Osteoblast (primary cell): ENCODE measurements around the gene ARRDC4. TPM values are rescaled to one million over a fixed set of nuclear protein-coding genes. Genes with fewer than 3 reads are reported as not detected.

ENCODE experiments used
- DNase-seq: peaks from one replicate; pipeline ENCODE4 v3.0.0; 2011; ENCODE audit warnings: low spot score, mixed read lengths; ENCODE audit not compliant: insufficient read length; ENCODE audit errors: missing footprints
- H2AFZ ChIP-seq: 2 replicates; pipeline ENCODE4 v1.6.0; 2011; ENCODE audit warnings: mild to moderate bottlenecking, low read length
- H3K27ac ChIP-seq: 2 replicates; pipeline ENCODE4 v1.5.1; 2011; ENCODE audit warnings: mild to moderate bottlenecking, low read depth, low read length, moderate library complexity
- H3K27me3 ChIP-seq: 2 replicates; pipeline ENCODE4 v1.6.0; 2012; ENCODE audit warnings: mild to moderate bottlenecking, control low read depth, inconsistent platforms, low read length, moderate library complexity; ENCODE audit not compliant: insufficient read depth
- H3K36me3 ChIP-seq: 2 replicates; pipeline ENCODE4 v1.5.1; 2011; ENCODE audit warnings: mild to moderate bottlenecking, low read length, control low read depth, moderate library complexity; ENCODE audit not compliant: insufficient read depth
- H3K4me1 ChIP-seq: 2 replicates; pipeline ENCODE4 v1.5.1; 2011; ENCODE audit warnings: mild to moderate bottlenecking, low read length, control low read depth, moderate library complexity; ENCODE audit not compliant: insufficient read depth
- H3K4me2 ChIP-seq: 2 replicates; pipeline ENCODE4 v1.6.0; 2011; ENCODE audit warnings: mild to moderate bottlenecking, low read length; ENCODE audit not compliant: insufficient read depth
- H3K4me3 ChIP-seq: fragments of 200-600 bp; sonication (generic); 3 replicates; pipeline ENCODE4 v1.5.1; 2012; ENCODE audit warnings: mild to moderate bottlenecking, low read length, inconsistent platforms; ENCODE audit not compliant: insufficient read depth
- H3K79me2 ChIP-seq: 2 replicates; pipeline ENCODE4 v1.6.0; 2012; ENCODE audit warnings: mild to moderate bottlenecking, low read length, control low read depth, inconsistent platforms; ENCODE audit not compliant: insufficient read depth
- H3K9me3 ChIP-seq: 2 replicates; pipeline ENCODE4 v1.5.1; 2011; ENCODE audit warnings: low read depth, low read length, control low read depth
- H4K20me1 ChIP-seq: 2 replicates; pipeline ENCODE4 v1.6.0; 2012; ENCODE audit warnings: mild to moderate bottlenecking, low read length, control low read depth; ENCODE audit not compliant: insufficient read depth
- total RNA-seq: library from RNA; depleted of rRNA; stranded (reverse); fragments of >200 nt; gene quantifications from 2 replicates; pipeline ENCODE4 v1.2.3, GENCODE V29; 2012
- TF ChIP-seq, protein P1 (sequence below): IDR thresholded peaks from 2 replicates; pipeline ENCODE4 v1.5.1; 2011; ENCODE audit warnings: mild to moderate bottlenecking, low read depth, low read length, moderate library complexity; ENCODE audit errors: extremely low read depth

Gene ARRDC4
- total RNA-seq, 1 donor = 17.0 TPM

DNA sequence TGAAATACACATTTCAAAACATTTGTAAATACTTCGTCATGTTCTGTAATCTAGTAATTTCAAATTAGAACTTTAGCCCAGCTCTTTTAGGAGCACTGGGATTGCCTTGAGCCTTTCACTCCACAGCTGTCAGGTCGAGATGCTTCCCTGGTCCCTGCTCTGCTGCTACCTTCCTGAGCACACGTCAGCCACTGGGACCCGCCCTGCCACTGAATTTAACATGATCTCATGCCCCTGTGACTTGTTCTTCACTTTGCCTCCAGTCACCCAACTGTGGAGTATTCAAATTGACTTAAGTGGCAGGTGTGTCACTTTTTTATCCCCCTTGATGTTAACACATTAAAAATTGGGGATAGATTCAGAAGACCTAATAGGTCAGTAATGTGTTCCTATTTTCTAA is 3.3 kb downstream of the ARRDC4 start:
- H3K27me3 ChIP-seq = no peaks in the 10 kb centered on the region
- peaks cover 8% of the 10 kb centered on the region for H3K36me3 ChIP-seq
- peaks cover 30% of the 10 kb centered on the region for H4K20me1 ChIP-seq
- peaks cover 54% of the 10 kb centered on the region for H3K79me2 ChIP-seq
- H3K4me2 ChIP-seq = no peak overlapping the region
- H3K4me3 ChIP-seq = no peak overlapping the region
- no peak for DNase-seq
- TF ChIP-seq, protein P1, sequence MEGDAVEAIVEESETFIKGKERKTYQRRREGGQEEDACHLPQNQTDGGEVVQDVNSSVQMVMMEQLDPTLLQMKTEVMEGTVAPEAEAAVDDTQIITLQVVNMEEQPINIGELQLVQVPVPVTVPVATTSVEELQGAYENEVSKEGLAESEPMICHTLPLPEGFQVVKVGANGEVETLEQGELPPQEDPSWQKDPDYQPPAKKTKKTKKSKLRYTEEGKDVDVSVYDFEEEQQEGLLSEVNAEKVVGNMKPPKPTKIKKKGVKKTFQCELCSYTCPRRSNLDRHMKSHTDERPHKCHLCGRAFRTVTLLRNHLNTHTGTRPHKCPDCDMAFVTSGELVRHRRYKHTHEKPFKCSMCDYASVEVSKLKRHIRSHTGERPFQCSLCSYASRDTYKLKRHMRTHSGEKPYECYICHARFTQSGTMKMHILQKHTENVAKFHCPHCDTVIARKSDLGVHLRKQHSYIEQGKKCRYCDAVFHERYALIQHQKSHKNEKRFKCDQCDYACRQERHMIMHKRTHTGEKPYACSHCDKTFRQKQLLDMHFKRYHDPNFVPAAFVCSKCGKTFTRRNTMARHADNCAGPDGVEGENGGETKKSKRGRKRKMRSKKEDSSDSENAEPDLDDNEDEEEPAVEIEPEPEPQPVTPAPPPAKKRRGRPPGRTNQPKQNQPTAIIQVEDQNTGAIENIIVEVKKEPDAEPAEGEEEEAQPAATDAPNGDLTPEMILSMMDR = no peak
- peaks cover 61% of the 10 kb centered on the region for H3K4me1 ChIP-seq
- H3K9me3 ChIP-seq = no peaks in the 10 kb centered on the region
- no peak overlapping the region for H3K27ac ChIP-seq
- H2AFZ ChIP-seq = no peak overlapping the region

DNA sequence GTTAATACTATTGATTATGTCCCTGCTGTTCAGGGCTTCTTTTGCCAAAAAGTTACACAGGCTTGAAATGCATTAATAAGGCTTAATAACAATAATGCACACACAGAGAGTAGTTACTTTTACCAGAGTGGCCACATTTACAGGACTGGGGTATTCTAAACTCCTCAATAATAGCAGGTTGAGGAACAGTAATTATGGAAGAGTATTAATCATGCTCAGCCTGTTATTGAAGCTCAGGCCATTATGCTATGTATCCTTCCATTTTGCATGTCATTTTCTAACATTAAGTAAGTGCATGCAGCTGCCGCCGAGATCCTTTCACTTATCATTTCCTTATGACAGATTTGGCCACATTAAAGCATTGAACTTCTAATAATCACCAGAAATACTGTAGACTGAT is 5.7 kb downstream of the ARRDC4 start:
- Histone ChIP-seq H3K27me3 (no peaks in the 10 kb centered on the region), H2AFZ (no peak overlapping the region), H3K4me3 (no peak overlapping the region), H3K9me3 (no peaks in the 10 kb centered on the region), H3K4me2 (peak overlapping the region; percentile 1), H3K36me3 (peaks cover 31% of the 10 kb centered on the region), H3K79me2 (peaks cover 47% of the 10 kb centered on the region), H3K27ac (no peak overlapping the region), H3K4me1 (peaks cover 58% of the 10 kb centered on the region), H4K20me1 (peaks cover 30% of the 10 kb centered on the region)
- TF ChIP-seq, protein P1 = no peak
- no peak for DNase-seq

DNA sequence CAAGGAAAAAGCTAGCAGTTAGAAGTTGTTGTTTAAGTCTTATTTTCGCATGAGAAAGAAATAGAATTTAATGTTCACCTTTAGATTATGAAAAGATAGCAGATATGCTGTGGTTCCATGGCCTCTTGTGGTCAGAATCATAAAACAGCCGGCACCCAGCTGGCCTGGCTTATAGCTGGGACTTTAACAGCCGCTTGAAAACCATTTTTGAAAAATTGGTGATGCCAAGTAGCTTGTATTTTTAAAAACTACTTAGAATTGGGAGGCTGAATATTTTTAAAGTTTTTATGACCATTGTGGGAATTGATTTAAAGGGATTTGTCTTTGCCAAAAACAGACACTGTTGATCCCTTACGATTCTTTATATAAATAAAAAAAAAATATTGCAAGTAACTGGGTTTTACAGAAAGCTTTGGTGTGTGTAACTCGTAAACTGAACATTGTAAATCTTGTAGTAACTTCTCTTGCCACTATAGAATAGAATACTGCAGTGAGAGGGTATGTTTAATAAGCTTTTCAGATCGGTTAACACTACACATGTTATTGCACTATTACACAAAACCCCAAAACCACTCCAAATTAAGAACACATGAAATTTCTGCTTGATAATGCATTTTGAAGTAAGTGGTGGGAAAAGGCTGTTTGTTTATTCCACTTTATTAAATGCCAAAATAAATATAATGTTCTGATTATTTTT is 6.6 kb downstream of the ARRDC4 start:
- Histone ChIP-seq H3K4me1 (peaks cover 55% of the 10 kb centered on the region), H3K9me3 (no peaks in the 10 kb centered on the region), H3K36me3 (peaks cover 40% of the 10 kb centered on the region), H3K27ac (peak overlapping the region; percentile 58), H3K79me2 (peaks cover 39% of the 10 kb centered on the region), H2AFZ (no peak overlapping the region), H3K4me3 (no peak overlapping the region), H3K27me3 (no peaks in the 10 kb centered on the region), H4K20me1 (peaks cover 22% of the 10 kb centered on the region), H3K4me2 (peak overlapping the region; percentile 1)
- DNase-seq = no peak
- TF ChIP-seq, protein P1 = no peak

DNA sequence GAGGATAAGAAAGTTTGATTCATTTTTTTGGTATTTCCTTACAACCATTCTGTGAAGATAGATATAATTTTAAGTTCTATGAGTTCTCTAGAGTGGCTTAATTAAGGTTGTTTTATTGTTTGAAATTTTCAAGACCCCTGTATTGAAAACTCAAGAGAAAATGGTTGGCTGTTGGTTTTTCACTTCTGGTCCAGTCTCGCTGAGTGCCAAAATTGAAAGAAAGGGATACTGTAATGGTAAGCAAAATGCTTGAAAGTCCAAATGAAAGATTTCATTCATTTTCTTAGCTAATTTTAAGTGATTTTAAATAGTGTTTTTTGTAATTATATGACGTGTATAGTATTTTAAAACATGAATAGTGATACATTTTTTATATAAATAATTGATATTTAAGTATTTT is 7.4 kb downstream of the ARRDC4 start:
- Histone ChIP-seq H3K4me2 (peak overlapping the region; percentile 47), H3K27ac (peak overlapping the region; percentile 58)

More for the DNA sequence above, 7.4 kb downstream of the ARRDC4 start:
- TF ChIP-seq, protein P1 = no peak
- H3K4me3 ChIP-seq = no peak overlapping the region
- peaks cover 31% of the 10 kb centered on the region for H3K79me2 ChIP-seq
- no peak for DNase-seq
- no peak overlapping the region for H2AFZ ChIP-seq
- H4K20me1 ChIP-seq = peaks cover 16% of the 10 kb centered on the region
- no peaks in the 10 kb centered on the region for H3K27me3 ChIP-seq
- peaks cover 48% of the 10 kb centered on the region for H3K36me3 ChIP-seq
- no peaks in the 10 kb centered on the region for H3K9me3 ChIP-seq
- peaks cover 48% of the 10 kb centered on the region for H3K4me1 ChIP-seq
